CD4-positive, alpha-beta T cell treated with Interleukin-6 at 100 ng/mL for 8 hours (primary cell): Measurements from ENCODE around the gene MRPL24.

ENCODE experiments used
- DNase-seq: peaks from one replicate; pipeline ENCODE4 v3.0.0-alpha.2; 2020; ENCODE audit warnings: mixed read lengths, low spot score

Gene MRPL24

DNA sequence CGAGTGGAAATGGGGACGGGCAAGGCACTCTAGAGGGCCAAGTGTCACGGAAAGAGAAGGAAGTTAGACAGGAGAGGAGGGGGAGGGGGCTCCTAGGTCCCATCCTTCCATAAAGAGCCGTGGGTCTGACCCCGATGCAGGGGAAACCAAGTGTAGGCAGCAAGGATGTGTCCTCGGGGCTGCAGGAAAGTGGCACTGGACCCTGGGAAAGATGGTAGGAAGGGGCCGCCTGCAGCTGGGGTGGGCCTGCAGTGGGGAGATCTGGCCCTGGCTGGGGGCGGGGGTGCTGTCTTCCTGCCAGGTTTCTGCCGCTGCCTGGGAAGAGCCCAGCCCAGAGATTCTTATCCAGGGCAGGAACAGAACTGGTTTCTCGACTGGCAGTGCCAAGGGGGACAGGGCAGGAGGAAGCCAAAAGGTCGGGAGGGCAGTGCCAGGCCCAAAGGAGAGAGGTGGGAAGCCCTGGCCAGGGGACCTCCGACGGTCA is 48.4 kb downstream of the MRPL24 start:
- no peak for DNase-seq

DNA sequence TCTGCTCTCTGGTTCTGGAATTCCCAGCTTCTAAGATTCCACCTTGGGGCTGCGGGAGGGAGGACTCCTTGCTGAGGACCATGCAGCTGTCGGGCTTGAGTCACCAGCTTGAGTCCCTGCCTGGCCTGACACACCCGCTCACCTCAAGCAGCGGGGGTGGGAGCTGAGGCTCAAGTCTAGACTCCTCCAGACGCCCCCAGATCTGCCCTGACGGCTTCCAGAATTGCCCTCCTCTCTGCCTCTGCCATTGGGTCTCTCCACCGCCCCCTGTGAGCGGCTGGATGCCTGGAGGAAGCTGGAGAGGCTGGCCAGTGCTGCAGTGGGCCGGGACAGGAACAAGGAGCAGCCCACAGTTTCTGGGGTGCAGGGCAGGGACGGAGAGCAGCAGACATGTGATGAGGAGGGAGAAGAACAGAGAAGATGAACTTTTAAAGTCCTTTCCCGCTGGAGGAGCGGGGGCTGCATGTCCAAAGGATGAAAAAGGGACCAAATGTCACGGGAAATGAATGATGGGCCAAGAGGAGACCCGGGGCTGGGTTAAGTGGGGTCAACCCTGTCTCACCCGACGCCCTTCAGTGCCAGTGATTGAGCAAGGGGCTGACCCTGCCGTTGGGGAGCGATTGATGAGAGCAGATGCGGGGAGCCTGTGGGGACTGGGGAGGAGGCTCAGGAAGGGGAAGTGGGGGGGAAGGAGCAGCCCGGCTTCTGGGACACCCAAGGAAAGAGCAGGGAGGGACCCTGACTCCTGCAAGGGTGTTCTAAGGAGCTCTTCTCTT is 49.0 kb downstream of the MRPL24 start:
- no peak for DNase-seq

- no peak for DNase-seq
These were observed 49.7 kb downstream of the MRPL24 start for GRCh38 chr1:156691191-156691590.

- no peak for DNase-seq
These were observed 50.2 kb downstream of the MRPL24 start for GRCh38 chr1:156690675-156691036.

GRCh38 chr1:156689953-156690674 is 50.8 kb downstream of the MRPL24 start:
- no peak for DNase-seq

GRCh38 chr1:156689035-156689952 is 51.6 kb downstream of the MRPL24 start:
- DNase-seq, result peak; percentile 76
